Measurements from ENCODE around the gene C11orf97. TPM values are rescaled to one million over a fixed set of nuclear protein-coding genes. Genes with fewer than 3 reads are reported as not detected.
A peak's percentile ranks its signal among the peaks of the same experiment; 100 is the strongest.

The C11orf97 gene
- total and polyA plus RNA-seq, 9 of the 15 experiments (the other 6 are each of a cell fraction or from before 2014, with no cell fraction given) = not detected

- TF ChIP-seq E2F8 (IDR thresholded peaks at IDR 0.05; ENCODE audit: low read depth, partially characterized antibody) = no peak
- TF ChIP-seq SIN3A (IDR thresholded peaks at IDR 0.05; ENCODE audit: borderline replicate concordance in 2 of 2, control insufficient read depth in 1 of 2, low read depth in 2 of 2, low read length in 2 of 2) = no peak
- TF ChIP-seq THRAP3 (IDR thresholded peaks at IDR 0.05; ENCODE audit: borderline replicate concordance) = no peak
- TF ChIP-seq HMGN3 (IDR thresholded peaks at IDR 0.05; ENCODE audit: borderline replicate concordance, extremely low read depth, insufficient read length, low read depth, low read length) = peak; percentile 28
- TF ChIP-seq SMAD2 (IDR thresholded peaks at IDR 0.05; ENCODE audit: low read depth, low read length) = no peak
- TF ChIP-seq MAZ (CRISPR knock-in tag; conservative IDR thresholded peaks at IDR 0.05 in 1 of 2, IDR thresholded peaks at IDR 0.05 in 1 of 2) = peak in 1 of 2 experiments; percentile 60; a peak in 2 of 4 replicates
- no peak for TF ChIP-seq KDM5B (IDR thresholded peaks at IDR 0.05; ENCODE audit: insufficient replicate concordance, low read depth, low read length)
- TF ChIP-seq, protein P1, sequence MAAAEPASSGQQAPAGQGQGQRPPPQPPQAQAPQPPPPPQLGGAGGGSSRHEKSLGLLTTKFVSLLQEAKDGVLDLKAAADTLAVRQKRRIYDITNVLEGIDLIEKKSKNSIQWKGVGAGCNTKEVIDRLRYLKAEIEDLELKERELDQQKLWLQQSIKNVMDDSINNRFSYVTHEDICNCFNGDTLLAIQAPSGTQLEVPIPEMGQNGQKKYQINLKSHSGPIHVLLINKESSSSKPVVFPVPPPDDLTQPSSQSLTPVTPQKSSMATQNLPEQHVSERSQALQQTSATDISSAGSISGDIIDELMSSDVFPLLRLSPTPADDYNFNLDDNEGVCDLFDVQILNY (CRISPR knock-in tag; IDR thresholded peaks at IDR 0.05) = no peak
- TF ChIP-seq TOE1 (IDR thresholded peaks at IDR 0.05; ENCODE audit: borderline replicate concordance) = no peak
- TF ChIP-seq TOE1 (CRISPR knock-in tag; IDR thresholded peaks at IDR 0.05; ENCODE audit: borderline replicate concordance, low read depth) = no peak
- no peak for TF ChIP-seq RBM34 (IDR thresholded peaks at IDR 0.05; ENCODE audit: borderline replicate concordance, insufficient read depth, low read length)
- TF ChIP-seq CEBPG (CRISPR knock-in tag; IDR thresholded peaks at IDR 0.05) = no peak
- no peak for TF ChIP-seq CEBPG (tag; conservative IDR thresholded peaks at IDR 0.05 in 1 of 2, IDR thresholded peaks at IDR 0.05 in 1 of 2)
- TF ChIP-seq TEAD4 (IDR thresholded peaks at IDR 0.05; ENCODE audit: low read length) = peak; percentile 31; the same call in 1 of the 2 replicates
- TF ChIP-seq TEAD4 (CRISPR knock-in tag; IDR thresholded peaks at IDR 0.05; ENCODE audit: borderline replicate concordance) = no peak
- no peak for TF ChIP-seq CBX5 (IDR thresholded peaks at IDR 0.05; ENCODE audit: borderline replicate concordance, low read depth)
- TF ChIP-seq NR2C1 (IDR thresholded peaks at IDR 0.05) = no peak
- peak; percentile 40; the same call in 1 of the 2 replicates for TF ChIP-seq NR2C1 (tag; IDR thresholded peaks at IDR 0.05)
- no peak for TF ChIP-seq CHCHD3 (CRISPR knock-in tag; IDR thresholded peaks at IDR 0.05)
- no peak for TF ChIP-seq SRSF3 (IDR thresholded peaks at IDR 0.05; ENCODE audit: insufficient read depth, low read length)
- TF ChIP-seq ZNF232 (CRISPR knock-in tag; IDR thresholded peaks at IDR 0.05) = no peak
- TF ChIP-seq ZNF780A (CRISPR knock-in tag; IDR thresholded peaks at IDR 0.05) = no peak
- no peak for TF ChIP-seq RHOXF2B (CRISPR knock-in tag; conservative IDR thresholded peaks at IDR 0.05)
- no peak for TF ChIP-seq ZNF217 (CRISPR knock-in tag; IDR thresholded peaks at IDR 0.05)
- no peak for TF ChIP-seq RBM14 (IDR thresholded peaks at IDR 0.05; ENCODE audit: borderline replicate concordance, insufficient read depth, low read depth, low read length)
These were observed 55.0 kb downstream of the C11orf97 start, which contains the start of gene PIWIL4 (continued) for GRCh38 chr11:94567181-94567670.
